K562 (cell line): ENCODE measurements around the gene SHB. TPM values are rescaled to one million over a fixed set of nuclear protein-coding genes. Genes with fewer than 3 reads are reported as not detected.

Experiments
- ATF2 ChIP-seq: sonication (generic); formaldehyde crosslinking; IDR thresholded peaks from 2 replicates; pipeline ENCODE4 v1.8.1; 2022; ENCODE audit warnings: missing genetic modification reagents
- ATF7 ChIP-seq: fragments of 450-650 bp; IDR thresholded peaks from 2 replicates; pipeline ENCODE4 v1.7.1; 2014; ENCODE audit warnings: mild to moderate bottlenecking, moderate library complexity
- EP400 ChIP-seq: fragments of 450-650 bp; IDR thresholded peaks from 2 replicates; pipeline ENCODE4 v1.6.1; 2017; ENCODE audit warnings: antibody characterized with exemption, mild to moderate bottlenecking, moderate library complexity
- KAT2B ChIP-seq: IDR thresholded peaks from one replicate; pipeline ENCODE4 v1.6.1; 2012; ENCODE audit warnings: low read depth, mild to moderate bottlenecking, control low read depth, inconsistent platforms, low read length, moderate library complexity
- MXI1 ChIP-seq: IDR thresholded peaks from 2 replicates; pipeline ENCODE4 v1.6.1; 2011; ENCODE audit warnings: low read depth, mild to moderate bottlenecking, improper control_type of control experiment, low read length
- PML ChIP-seq: IDR thresholded peaks from 2 replicates; pipeline ENCODE4 v1.6.1; 2012; ENCODE audit warnings: low read length, inconsistent platforms
- PREB ChIP-seq: sonication (generic); formaldehyde crosslinking; IDR thresholded peaks from 2 replicates; pipeline ENCODE4 v1.8.1; 2023; ENCODE audit warnings: mild to moderate bottlenecking, missing genetic modification reagents
- PTBP1 ChIP-seq: fragments of 200-400 bp; formaldehyde crosslinking; IDR thresholded peaks from 2 replicates; pipeline ENCODE4 v1.6.1; 2017; ENCODE audit warnings: low read depth, low read length
- PURB ChIP-seq: sonication (generic); formaldehyde crosslinking; IDR thresholded peaks from 2 replicates; pipeline ENCODE4 v1.9.0; 2021; ENCODE audit warnings: low read depth, mild to moderate bottlenecking, missing genetic modification reagents
- SLC30A9 ChIP-seq: fragments of 250-450 bp; sonication (Bioruptor Pico); IDR thresholded peaks from 2 replicates; pipeline ENCODE4 v1.8.0; 2022; ENCODE audit warnings: mild to moderate bottlenecking, moderate library complexity
- SMARCA5 ChIP-seq: fragments of 450-650 bp; IDR thresholded peaks from 2 replicates; pipeline ENCODE4 v1.6.1; 2016
- SNRNP70 ChIP-seq: fragments of 200-400 bp; formaldehyde crosslinking; optimal IDR thresholded peaks from 2 replicates; pipeline ENCODE3; 2017; ENCODE audit warnings: low read depth, low read length
- TBL1XR1 ChIP-seq, 2 experiments: IDR thresholded peaks; 2 replicates each; pipeline ENCODE4 v1.6.1; 2012; ENCODE audit warnings: improper control_type of control experiment in 2 of 2, low read length in 2 of 2, mild to moderate bottlenecking in 1 of 2
- TOE1 ChIP-seq, 2 experiments: fragments of 450-650 bp in 1 of 2; sonication (generic) in 1 of 2; formaldehyde crosslinking in 1 of 2; IDR thresholded peaks; 2 replicates each; pipeline versions ENCODE4 v1.7.1 to v1.8.0; 2016 to 2022; ENCODE audit warnings: borderline replicate concordance in 2 of 2, mild to moderate bottlenecking in 2 of 2, antibody characterized with exemption in 1 of 2, inconsistent platforms in 1 of 2, low read depth in 1 of 2, missing genetic modification reagents in 1 of 2, moderate library complexity in 1 of 2
- ZBTB43 ChIP-seq: sonication (generic); formaldehyde crosslinking; IDR thresholded peaks from 2 replicates; pipeline ENCODE4 v1.8.0; 2023; ENCODE audit warnings: mild to moderate bottlenecking, missing genetic modification reagents
- ZC3H4 ChIP-seq: sonication (generic); formaldehyde crosslinking; IDR thresholded peaks from 2 replicates; pipeline ENCODE4 v1.9.0; 2021; ENCODE audit warnings: missing genetic modification reagents, borderline replicate concordance
- ZNF347 ChIP-seq: fragments of 450-650 bp; formaldehyde crosslinking; IDR thresholded peaks from 2 replicates; pipeline ENCODE4 v1.4.0; 2020; ENCODE audit warnings: low read depth, mild to moderate bottlenecking, moderate library complexity
- ZNF507 ChIP-seq: conservative IDR thresholded peaks from 2 replicates; pipeline ENCODE4 v1.6.1; 2017; ENCODE audit warnings: missing genetic modification characterization, missing compliant biosample characterization
- polyA plus RNA-seq, 8 experiments: library from polyadenylated mRNA; depleted of rRNA in 4 of 8; stranded (reverse) in 5 of 8; unstranded in 3 of 8; fragments of >200 nt; fragmentation: Nextera tagmentation in 2 of 8; fragmentation: Illumina TruSeq in 1 of 8; extraction: Ambion mirVana in 2 of 8; extraction: Trizol in 1 of 8; gene quantifications; 2 replicates each; pipeline versions ENCODE4 v1.2.1 to v1.2.3, GENCODE V29; 2011 to 2014; ENCODE audit warnings: inconsistent platforms in 1 of 8, missing spikeins in 1 of 8
- total RNA-seq, 7 experiments: library from RNA; depleted of rRNA in 6 of 7; stranded (reverse); fragments of >200 nt in 6 of 7; fragmentation: Illumina TruSeq in 2 of 7; extraction: Trizol in 2 of 7; gene quantifications; 2 replicates each; pipeline versions ENCODE4 v1.2.1 to v1.2.3, GENCODE V29; 2011 to 2021; ENCODE audit warnings: low replicate concordance in 1 of 7
- TF ChIP-seq, protein P1 (sequence below): sonication (generic); formaldehyde crosslinking; IDR thresholded peaks from 2 replicates; pipeline ENCODE4 v1.8.0; 2023; ENCODE audit warnings: missing genetic modification reagents, mild to moderate bottlenecking, borderline replicate concordance

SHB gene
- total and polyA plus RNA-seq, 9 of the 15 experiments (the other 6 are each of a cell fraction or from before 2014, with no cell fraction given) = 0.78 to 16.0 (median 5.3) TPM

DNA sequence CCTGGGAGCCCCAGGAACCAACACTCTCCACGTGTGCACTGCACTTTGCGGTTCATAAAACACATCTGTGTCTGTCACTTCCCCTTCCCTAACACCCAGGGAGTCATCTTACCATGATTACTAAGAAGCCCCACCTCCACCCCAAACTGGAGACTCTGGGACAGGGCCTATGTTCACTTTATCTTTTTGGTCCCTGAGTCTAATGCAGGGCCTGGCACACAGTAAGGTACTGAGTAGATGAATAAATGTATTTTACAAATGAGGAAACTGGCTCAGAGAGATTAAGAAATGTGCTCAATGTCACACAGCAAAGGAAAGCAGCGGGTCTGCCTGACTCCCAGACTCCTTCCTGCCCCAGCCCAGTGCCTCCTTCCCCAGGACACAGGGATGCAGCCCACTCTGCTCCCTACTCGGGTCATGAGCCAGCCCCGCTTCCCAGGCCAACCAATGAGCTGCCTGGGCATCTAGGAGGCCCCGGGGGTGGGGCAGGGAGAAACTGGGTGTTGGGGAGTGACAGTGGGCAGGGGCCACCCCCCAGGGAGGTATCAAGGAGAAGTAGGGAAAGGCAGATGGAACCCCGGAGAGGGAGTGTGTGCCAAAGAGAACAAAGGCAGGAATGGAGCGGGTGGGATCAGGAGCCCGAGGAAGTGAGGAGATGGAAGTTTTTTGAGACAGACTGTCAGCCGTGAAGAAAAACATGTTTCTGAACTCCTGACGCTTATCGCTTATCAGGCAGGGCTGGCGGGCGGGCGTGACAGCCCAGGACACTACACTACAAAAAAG lies 30.5 kb downstream of the SHB start (continued):
- TF ChIP-seq, protein P1, sequence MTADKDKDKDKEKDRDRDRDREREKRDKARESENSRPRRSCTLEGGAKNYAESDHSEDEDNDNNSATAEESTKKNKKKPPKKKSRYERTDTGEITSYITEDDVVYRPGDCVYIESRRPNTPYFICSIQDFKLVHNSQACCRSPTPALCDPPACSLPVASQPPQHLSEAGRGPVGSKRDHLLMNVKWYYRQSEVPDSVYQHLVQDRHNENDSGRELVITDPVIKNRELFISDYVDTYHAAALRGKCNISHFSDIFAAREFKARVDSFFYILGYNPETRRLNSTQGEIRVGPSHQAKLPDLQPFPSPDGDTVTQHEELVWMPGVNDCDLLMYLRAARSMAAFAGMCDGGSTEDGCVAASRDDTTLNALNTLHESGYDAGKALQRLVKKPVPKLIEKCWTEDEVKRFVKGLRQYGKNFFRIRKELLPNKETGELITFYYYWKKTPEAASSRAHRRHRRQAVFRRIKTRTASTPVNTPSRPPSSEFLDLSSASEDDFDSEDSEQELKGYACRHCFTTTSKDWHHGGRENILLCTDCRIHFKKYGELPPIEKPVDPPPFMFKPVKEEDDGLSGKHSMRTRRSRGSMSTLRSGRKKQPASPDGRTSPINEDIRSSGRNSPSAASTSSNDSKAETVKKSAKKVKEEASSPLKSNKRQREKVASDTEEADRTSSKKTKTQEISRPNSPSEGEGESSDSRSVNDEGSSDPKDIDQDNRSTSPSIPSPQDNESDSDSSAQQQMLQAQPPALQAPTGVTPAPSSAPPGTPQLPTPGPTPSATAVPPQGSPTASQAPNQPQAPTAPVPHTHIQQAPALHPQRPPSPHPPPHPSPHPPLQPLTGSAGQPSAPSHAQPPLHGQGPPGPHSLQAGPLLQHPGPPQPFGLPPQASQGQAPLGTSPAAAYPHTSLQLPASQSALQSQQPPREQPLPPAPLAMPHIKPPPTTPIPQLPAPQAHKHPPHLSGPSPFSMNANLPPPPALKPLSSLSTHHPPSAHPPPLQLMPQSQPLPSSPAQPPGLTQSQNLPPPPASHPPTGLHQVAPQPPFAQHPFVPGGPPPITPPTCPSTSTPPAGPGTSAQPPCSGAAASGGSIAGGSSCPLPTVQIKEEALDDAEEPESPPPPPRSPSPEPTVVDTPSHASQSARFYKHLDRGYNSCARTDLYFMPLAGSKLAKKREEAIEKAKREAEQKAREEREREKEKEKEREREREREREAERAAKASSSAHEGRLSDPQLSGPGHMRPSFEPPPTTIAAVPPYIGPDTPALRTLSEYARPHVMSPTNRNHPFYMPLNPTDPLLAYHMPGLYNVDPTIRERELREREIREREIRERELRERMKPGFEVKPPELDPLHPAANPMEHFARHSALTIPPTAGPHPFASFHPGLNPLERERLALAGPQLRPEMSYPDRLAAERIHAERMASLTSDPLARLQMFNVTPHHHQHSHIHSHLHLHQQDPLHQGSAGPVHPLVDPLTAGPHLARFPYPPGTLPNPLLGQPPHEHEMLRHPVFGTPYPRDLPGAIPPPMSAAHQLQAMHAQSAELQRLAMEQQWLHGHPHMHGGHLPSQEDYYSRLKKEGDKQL (CRISPR knock-in tag) = no peak
- no peak for TF ChIP-seq SLC30A9
- TF ChIP-seq ATF2 (CRISPR knock-in tag) = no peak
- TF ChIP-seq ZC3H4 (CRISPR knock-in tag) = no peak
- no peak for TF ChIP-seq ZBTB43 (CRISPR knock-in tag)
- TF ChIP-seq ZNF347 (CRISPR knock-in tag) = no peak
- TF ChIP-seq TOE1 (IDR thresholded peaks at IDR 0.05; ENCODE audit: borderline replicate concordance) = no peak
- no peak for TF ChIP-seq TOE1 (CRISPR knock-in tag; IDR thresholded peaks at IDR 0.05; ENCODE audit: borderline replicate concordance, low read depth)
- peak; percentile 45; the same call in 1 of the 2 replicates for TF ChIP-seq MXI1
- TF ChIP-seq SNRNP70 = no peak
- TF ChIP-seq ATF7 = 0 out of 2 replicates have a peak, but pooled peaks have one; percentile 25
- TF ChIP-seq ZNF507 = no peak
- TF ChIP-seq SMARCA5 = peak; percentile 96
- no peak for TF ChIP-seq KAT2B
- TF ChIP-seq PTBP1 = 0 out of 2 replicates have a peak, but pooled peaks have one; percentile 71
- no peak for TF ChIP-seq PURB
- TF ChIP-seq PML = no peak
- no peak for TF ChIP-seq PREB
- no peak for TF ChIP-seq EP400
- no peak for TF ChIP-seq TBL1XR1 (IDR thresholded peaks at IDR 0.05; ENCODE audit: low read length in 2 of 2)
